ENCODE measurements around the gene TMEM132E. TPM values are rescaled to one million over a fixed set of nuclear protein-coding genes. Genes with fewer than 3 reads are reported as not detected.

The TMEM132E gene
- total RNA-seq, 4 donors from 2014 or later, result 0.11 to 0.13 TPM; not detected in 2

- no peaks in the 10 kb centered on the region for H3K4me1 ChIP-seq
- H3K27ac ChIP-seq, result no peak overlapping the region
- WGBS, 2 donors, result 31 to 46% methylated on average over 2 of the region's 2 CpGs
- no peaks in the 10 kb centered on the region for H3K9me3 ChIP-seq
- no peaks in the 10 kb centered on the region for H3K36me3 ChIP-seq
- TF ChIP-seq CTCF (IDR thresholded peaks at IDR 0.05) (peak in 3 of 6 experiments; percentile 9 to 28 (median 20)), POLR2A (IDR thresholded peaks at IDR 0.05) (no peak)
- intact Hi-C loops (cut with DNase I), result no loop called here
- no peaks in the 10 kb centered on the region for H3K27me3 ChIP-seq
- H3K4me3 ChIP-seq (replicated peaks in 1 of 3), result no peak overlapping the region
- no peak for DNase-seq
Observed at GRCh38 chr17:34562387-34562786, 17.0 kb upstream of the TMEM132E start.

GRCh38 chr17:34565713-34566112, 13.7 kb upstream of the TMEM132E start:
- Histone ChIP-seq H3K9me3 (no peaks in the 10 kb centered on the region), H3K27ac (no peak overlapping the region), H3K27me3 (no peaks in the 10 kb centered on the region), H3K36me3 (no peaks in the 10 kb centered on the region), H3K4me1 (no peaks in the 10 kb centered on the region), H3K4me3 (replicated peaks in 1 of 3) (no peak overlapping the region)
- 79 to 91% methylated on average over 1 of the region's 1 CpG for WGBS, 2 donors
- DNase-seq, result no peak
- no peak for TF ChIP-seq CTCF (IDR thresholded peaks at IDR 0.05)
- TF ChIP-seq POLR2A (IDR thresholded peaks at IDR 0.05), result no peak
- intact Hi-C loops (cut with DNase I), result no loop called here

- H3K4me1 ChIP-seq, result no peaks in the 10 kb centered on the region
- H3K27ac ChIP-seq, result no peak overlapping the region
- no peaks in the 10 kb centered on the region for H3K9me3 ChIP-seq
- no peak overlapping the region for H3K4me3 ChIP-seq (replicated peaks in 1 of 3)
- intact Hi-C loops (cut with DNase I), result no loop called here
- TF ChIP-seq CTCF (IDR thresholded peaks at IDR 0.05) (no peak), POLR2A (IDR thresholded peaks at IDR 0.05) (no peak)
- no peaks in the 10 kb centered on the region for H3K27me3 ChIP-seq
- no peak for DNase-seq
- no peaks in the 10 kb centered on the region for H3K36me3 ChIP-seq
- WGBS, 2 donors, result 84 to 90% methylated on average over 4 of the region's 4 CpGs
Observed at GRCh38 chr17:34566201-34566600, 13.2 kb upstream of the TMEM132E start.

GRCh38 chr17:34566873-34567272, 12.5 kb upstream of the TMEM132E start:
- H3K36me3 ChIP-seq, result no peaks in the 10 kb centered on the region
- H3K4me3 ChIP-seq (replicated peaks in 1 of 3), result no peak overlapping the region
- TF ChIP-seq POLR2A (IDR thresholded peaks at IDR 0.05), result no peak
- TF ChIP-seq CTCF (IDR thresholded peaks at IDR 0.05), result no peak
- peaks cover 0 to 5% of the 10 kb centered on the region in 2 donors for H3K4me1 ChIP-seq
- intact Hi-C loops (cut with DNase I), result no loop called here
- no peak for DNase-seq
- WGBS, 2 donors, result 77 to 79% methylated on average over 2 of the region's 2 CpGs
- H3K27ac ChIP-seq, result no peak overlapping the region
- H3K9me3 ChIP-seq, result no peaks in the 10 kb centered on the region
- H3K27me3 ChIP-seq, result no peaks in the 10 kb centered on the region

GRCh38 chr17:34567691-34568465, 11.5 kb upstream of the TMEM132E start:
- Histone ChIP-seq H3K36me3 (no peaks in the 10 kb centered on the region), H3K4me1 (peaks cover 0 to 5% of the 10 kb centered on the region in 2 donors), H3K27ac (no peak overlapping the region), H3K27me3 (no peaks in the 10 kb centered on the region), H3K9me3 (no peaks in the 10 kb centered on the region), H3K4me3 (replicated peaks in 1 of 3) (no peak overlapping the region)
- DNase-seq, result no peak
- intact Hi-C loops (cut with DNase I), result no loop called here
- TF ChIP-seq CTCF (IDR thresholded peaks at IDR 0.05), result no peak
- WGBS, 2 donors, result 43 to 49% methylated on average over 9 to 10 of the region's 11 CpGs
